IMR-90 (cell line): ENCODE data around the gene ATP10A. TPM values are rescaled to one million over a fixed set of nuclear protein-coding genes. Genes with fewer than 3 reads are reported as not detected.

ENCODE experiments used
- ATAC-seq: fragments of 200-7000 bp; cut with Tn5 transposase; 2 replicates; pipeline ENCODE4 v1.9.1; 2020; ENCODE audit warnings: low read depth, mild to moderate bottlenecking, moderate library complexity
- BruUV-seq: library from RNA; stranded (reverse); fragments of 400-500 nt; replicated peaks from 2 replicates; lab custom pipeline; 2021; lab: Mats Ljungman, UMichigan
- CTCF ChIA-PET: fragments of 300-600 bp; formaldehyde crosslinking; extraction: SDS; loops from one replicate; lab custom pipeline; 2021; ENCODE audit warnings: antibody characterized with exemption; lab: Yijun Ruan, JAX
- POLR2A ChIA-PET: fragments of 300-600 bp; sonication (Branson Sonifier 250); formaldehyde crosslinking; loops from one replicate; lab custom pipeline; 2022; ENCODE audit warnings: antibody characterized with exemption; ENCODE audit not compliant: unreplicated experiment; lab: Charles Lee
- DNase-seq: peaks from one replicate; pipeline ENCODE4 v3.0.0; 2013
- H2AFZ ChIP-seq: replicated peaks from 2 replicates; pipeline ENCODE3; 2013; ENCODE audit warnings: low read length, mild to moderate bottlenecking; ENCODE audit not compliant: poor library complexity
- H2AK5ac ChIP-seq: 2 replicates; pipeline ENCODE4 v1.6.1; 2013; ENCODE audit warnings: low read depth, low read length, inconsistent platforms
- H2AK9ac ChIP-seq: replicated peaks from 2 replicates; pipeline ENCODE3; 2013; ENCODE audit warnings: mild to moderate bottlenecking, low read depth, low read length, moderate library complexity; ENCODE audit not compliant: poor library complexity
- H2BK120ac ChIP-seq: 2 replicates; pipeline ENCODE4 v1.6.1; 2013; ENCODE audit warnings: low read depth, low read length, inconsistent platforms
- H2BK15ac ChIP-seq: 3 replicates; pipeline ENCODE4 v1.6.1; 2013; ENCODE audit warnings: low read depth, low read length, inconsistent platforms
- H2BK20ac ChIP-seq: 2 replicates; pipeline ENCODE4 v1.6.1; 2013; ENCODE audit warnings: low read depth, mild to moderate bottlenecking, inconsistent platforms, low read length, moderate library complexity
- H2BK5ac ChIP-seq: 2 replicates; pipeline ENCODE4 v1.6.1; 2013; ENCODE audit warnings: mild to moderate bottlenecking, low read depth, low read length, inconsistent platforms; ENCODE audit not compliant: poor library complexity, severe bottlenecking
- H3K14ac ChIP-seq: replicated peaks from 2 replicates; pipeline ENCODE4 v1.6.1; 2013; ENCODE audit warnings: low read depth, low read length, inconsistent platforms
- H3K18ac ChIP-seq: 2 replicates; pipeline ENCODE4 v1.6.1; 2013; ENCODE audit warnings: low read depth, low read length, control low read depth
- H3K23ac ChIP-seq: 2 replicates; pipeline ENCODE4 v1.6.1; 2013; ENCODE audit warnings: low read depth, low read length, inconsistent platforms
- H3K27ac ChIP-seq: 2 replicates; pipeline ENCODE4 v1.5.1; 2013; ENCODE audit warnings: mild to moderate bottlenecking, control low read depth, low read length; ENCODE audit not compliant: insufficient read depth
- H3K27me3 ChIP-seq: 2 replicates; pipeline ENCODE4 v1.6.1; 2013; ENCODE audit warnings: low read length; ENCODE audit not compliant: control insufficient read depth, insufficient read depth
- H3K36me3 ChIP-seq: 2 replicates; pipeline ENCODE4 v1.6.1; 2013; ENCODE audit warnings: low read length, mixed read lengths; ENCODE audit not compliant: control insufficient read depth, insufficient read depth
- H3K4ac ChIP-seq: 2 replicates; pipeline ENCODE4 v1.6.1; 2013; ENCODE audit warnings: low read depth, low read length, inconsistent platforms
- H3K4me1 ChIP-seq: 2 replicates; pipeline ENCODE4 v1.6.1; 2013; ENCODE audit warnings: low read length, mixed read lengths; ENCODE audit not compliant: control insufficient read depth, insufficient read depth
- H3K4me2 ChIP-seq: 2 replicates; pipeline ENCODE4 v1.6.1; 2013; ENCODE audit warnings: low read depth, mild to moderate bottlenecking, control low read depth, low read length, moderate library complexity
- H3K4me3 ChIP-seq: 2 replicates; pipeline ENCODE4 v1.5.1; 2013; ENCODE audit warnings: low read depth, mild to moderate bottlenecking, control low read depth, low read length, moderate library complexity; ENCODE audit not compliant: insufficient read depth
- H3K56ac ChIP-seq: 2 replicates; pipeline ENCODE4 v1.6.1; 2013; ENCODE audit warnings: low read length, inconsistent platforms; ENCODE audit not compliant: insufficient read depth; ENCODE audit errors: extremely low read depth
- H3K79me1 ChIP-seq, 2 experiments: 2 replicates each; pipeline ENCODE4 v1.6.1; 2013; ENCODE audit warnings: low read length in 2 of 2, inconsistent platforms in 1 of 2, low read depth in 1 of 2
- H3K9ac ChIP-seq: 2 replicates; pipeline ENCODE4 v1.6.1; 2013; ENCODE audit warnings: low read depth, low read length, control low read depth
- H3K9me1 ChIP-seq: 2 replicates; pipeline ENCODE4 v1.6.1; 2013; ENCODE audit warnings: low read length, inconsistent platforms; ENCODE audit not compliant: insufficient read depth
- H3K9me3 ChIP-seq: 2 replicates; pipeline ENCODE4 v1.6.1; 2013; ENCODE audit warnings: low read length; ENCODE audit not compliant: control insufficient read depth, insufficient read depth
- H4K20me1 ChIP-seq: 2 replicates; pipeline ENCODE4 v1.6.1; 2013; ENCODE audit warnings: low read length, inconsistent platforms; ENCODE audit not compliant: insufficient read depth
- H4K5ac ChIP-seq: 2 replicates; pipeline ENCODE4 v1.6.1; 2013; ENCODE audit warnings: mild to moderate bottlenecking, low read depth, low read length, control low read depth
- H4K8ac ChIP-seq, 2 experiments: 2 replicates each; pipeline ENCODE4 v1.6.1; 2013; ENCODE audit warnings: low read depth in 2 of 2, low read length in 2 of 2, control low read depth in 1 of 2, inconsistent platforms in 1 of 2
- H4K91ac ChIP-seq: 2 replicates; pipeline ENCODE4 v1.6.1; 2013; ENCODE audit warnings: low read depth, low read length, inconsistent platforms; ENCODE audit not compliant: insufficient read depth
- CHD1 ChIP-seq: IDR thresholded peaks from 2 replicates; pipeline ENCODE4 v1.6.1; 2012; ENCODE audit warnings: low read depth, low read length, improper control_type of control experiment
- CTCF ChIP-seq: conservative IDR thresholded peaks from 2 replicates; pipeline ENCODE4 v1.5.1; 2012; ENCODE audit warnings: mild to moderate bottlenecking, low read depth, low read length, improper control_type of control experiment
- ELK1 ChIP-seq: fragments of 150-350 bp; IDR thresholded peaks from 2 replicates; pipeline ENCODE4 v1.6.1; 2016; ENCODE audit warnings: low read depth, mild to moderate bottlenecking, low read length, moderate library complexity, borderline replicate concordance
- FOS ChIP-seq: fragments of 150-350 bp; IDR thresholded peaks from 2 replicates; pipeline ENCODE4 v1.6.1; 2016; ENCODE audit warnings: low read depth, low read length
- MAZ ChIP-seq: IDR thresholded peaks from 2 replicates; pipeline ENCODE4 v1.6.1; 2012; ENCODE audit warnings: low read depth, mild to moderate bottlenecking, low read length, improper control_type of control experiment, moderate library complexity, borderline replicate concordance
- MXI1 ChIP-seq: IDR thresholded peaks from 2 replicates; pipeline ENCODE4 v1.6.1; 2012; ENCODE audit warnings: low read depth, mild to moderate bottlenecking, low read length, moderate library complexity, borderline replicate concordance
- NFE2L2 ChIP-seq: fragments of 150-350 bp; IDR thresholded peaks from 2 replicates; pipeline ENCODE4 v1.6.1; 2016; ENCODE audit warnings: low read depth, mild to moderate bottlenecking, low read length
- POLR2A ChIP-seq: IDR thresholded peaks from 2 replicates; pipeline ENCODE4 v1.6.1; 2012; ENCODE audit warnings: mild to moderate bottlenecking, low read depth, low read length
- RAD21 ChIP-seq: IDR thresholded peaks from 2 replicates; pipeline ENCODE4 v1.6.1; 2012; ENCODE audit warnings: low read length, improper control_type of control experiment
- RCOR1 ChIP-seq: IDR thresholded peaks from 2 replicates; pipeline ENCODE4 v1.6.1; 2012; ENCODE audit warnings: mild to moderate bottlenecking, low read length, improper control_type of control experiment; ENCODE audit not compliant: insufficient replicate concordance
- RFX5 ChIP-seq: IDR thresholded peaks from 2 replicates; pipeline ENCODE4 v1.8.0; 2012; ENCODE audit warnings: low read depth, mild to moderate bottlenecking, low read length, moderate library complexity
- dilution Hi-C: fragments of 300-500 bp; cut with HindIII; formaldehyde crosslinking; loops from one replicate; pipeline ENCODE4 v1.14.3; 2018; ENCODE audit warnings: low sequenced_read_pairs; ENCODE audit not compliant: unreplicated experiment
- in situ Hi-C: fragments of 300-500 bp; cut with MboI; formaldehyde crosslinking; loops from 3 replicates; pipeline ENCODE4 v1.14.3; 2019; ENCODE audit warnings: low sequenced_read_pairs, inconsistent platforms, mixed read lengths
- intact Hi-C: fragments of 100-400 bp; cut with micrococcal nuclease; formaldehyde crosslinking; loops from 2 replicates; pipeline ENCODE4 v1.10.0; 2022
- polyA plus RNA-seq, 3 experiments: library from polyadenylated mRNA; depleted of rRNA; stranded (reverse); fragments of >200 nt; gene quantifications; 2 replicates each; pipeline ENCODE4 v1.2.3, GENCODE V29; 2012; ENCODE audit warnings: low replicate concordance in 1 of 3
- total RNA-seq: library from RNA; depleted of rRNA; stranded (reverse); fragments of >200 nt; gene quantifications from 2 replicates; pipeline ENCODE4 v1.2.3, GENCODE V29; 2012
- TF ChIP-seq, protein P1 (sequence below): fragments of 150-350 bp; IDR thresholded peaks from 2 replicates; pipeline ENCODE4 v1.6.1; 2017; ENCODE audit warnings: mild to moderate bottlenecking, antibody characterized with exemption, low read length, low read depth

Gene ATP10A
- total and polyA plus RNA-seq, 2 of the 4 experiments (the other 2 are of a cell fraction): 13.8 to 16.0 TPM

- Histone ChIP-seq H3K56ac (no peak overlapping the region), H3K14ac (no peak overlapping the region), H3K27ac (no peak overlapping the region), H4K91ac (no peak overlapping the region), H3K23ac (no peak overlapping the region), H3K4me3 (no peak overlapping the region), H2AK5ac (no peak overlapping the region), H2AK9ac (no peak overlapping the region), H3K79me1 (no peaks in the 10 kb centered on the region), H4K5ac (no peak overlapping the region), H3K4ac (no peak overlapping the region), H2BK5ac (no peak overlapping the region), H2BK120ac (no peak overlapping the region), H2AFZ (no peak overlapping the region), H3K27me3 (no peaks in the 10 kb centered on the region), H4K20me1 (no peaks in the 10 kb centered on the region), H3K9me1 (0 out of 2 replicates have a peak, but pooled peaks cover 4% of the 10 kb centered on the region), H3K18ac (no peak overlapping the region), H2BK20ac (no peak overlapping the region), H4K8ac (no peak overlapping the region), H3K4me2 (no peak overlapping the region), H3K9me3 (no peaks in the 10 kb centered on the region), H3K9ac (no peak overlapping the region), H2BK15ac (no peak overlapping the region), H3K36me3 (no peaks in the 10 kb centered on the region), H3K4me1 (peaks cover 6% of the 10 kb centered on the region)
- in situ Hi-C loops (loop anchor here (5.0 kb wide), 1 partner anchor 48 kb away; no protein-coding TSS in a partner anchor), dilution Hi-C loops (no loop called here), intact Hi-C loops (no loop called here)
- CTCF ChIA-PET: no interaction called here
- no peak for ATAC-seq
- DNase-seq: no peak
- BruUV-seq: no TSS peak
- TF ChIP-seq RFX5 (no peak), POLR2A (no peak), FOS (no peak), CTCF (no peak), MXI1 (no peak), NFE2L2 (no peak), MAZ (no peak), ELK1 (no peak), RCOR1 (no peak), RAD21 (no peak), CHD1 (no peak)
- TF ChIP-seq, protein P1, sequence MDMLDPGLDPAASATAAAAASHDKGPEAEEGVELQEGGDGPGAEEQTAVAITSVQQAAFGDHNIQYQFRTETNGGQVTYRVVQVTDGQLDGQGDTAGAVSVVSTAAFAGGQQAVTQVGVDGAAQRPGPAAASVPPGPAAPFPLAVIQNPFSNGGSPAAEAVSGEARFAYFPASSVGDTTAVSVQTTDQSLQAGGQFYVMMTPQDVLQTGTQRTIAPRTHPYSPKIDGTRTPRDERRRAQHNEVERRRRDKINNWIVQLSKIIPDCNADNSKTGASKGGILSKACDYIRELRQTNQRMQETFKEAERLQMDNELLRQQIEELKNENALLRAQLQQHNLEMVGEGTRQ: no peak
- POLR2A ChIA-PET: no interaction called here
These were observed 11.3 kb upstream of the ATP10A start for GRCh38 chr15:25874379-25874778.
